ENCODE data around the gene ALDH1B1. TPM values are rescaled to one million over a fixed set of nuclear protein-coding genes. Genes with fewer than 3 reads are reported as not detected.

ALDH1B1 gene
- total and polyA plus RNA-seq, 9 donors = 15.7 to 24.1 (median 21.1) TPM

DNA sequence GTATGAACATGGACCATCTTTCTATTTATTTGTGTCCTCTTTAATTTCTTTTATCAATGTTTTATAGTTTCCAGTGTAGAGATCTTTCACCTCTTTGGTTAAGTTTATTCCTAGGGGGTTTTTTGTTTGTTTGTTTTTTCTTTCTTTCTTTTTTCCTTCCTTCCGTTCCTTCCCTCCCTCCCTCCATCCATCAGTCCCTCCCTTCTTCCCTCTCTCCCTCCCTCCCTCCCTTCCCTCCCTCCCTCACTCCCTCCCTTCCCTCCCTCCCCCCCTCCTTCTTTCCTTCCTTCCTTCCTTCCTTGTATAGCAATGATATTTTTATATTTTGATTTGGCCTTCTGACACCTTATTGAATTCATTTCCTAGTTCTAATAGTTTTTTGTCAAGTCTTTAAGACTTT is 55.2 kb downstream of the ALDH1B1 start:
- DNase-seq = no peak
- peaks cover 2% of the 10 kb centered on the region for H3K27me3 ChIP-seq (ENCODE audit: control insufficient read depth, insufficient read depth, low read length)
- no CpG with 5 or more reads among the region's 1 CpG for WGBS (ENCODE audit: insufficient coverage)
- H3K4me1 ChIP-seq (ENCODE audit: control insufficient read depth, insufficient read depth, low read length) = no peaks in the 10 kb centered on the region
- no peak overlapping the region for H3K4me3 ChIP-seq (ENCODE audit: low read length)
- H3K27ac ChIP-seq (ENCODE audit: low read length) = no peak overlapping the region
- H3K9me3 ChIP-seq (replicated peaks; ENCODE audit: control insufficient read depth, low read depth, low read length) = peaks cover 2% of the 10 kb centered on the region
- H3K36me3 ChIP-seq (ENCODE audit: control insufficient read depth, insufficient read depth, low read length) = no peaks in the 10 kb centered on the region

Other genes with a start within 250 kb of the ALDH1B1 start
- 0.84 TPM for gene IGFBPL1, start 31.8 kb downstream of the ALDH1B1 start, total RNA-seq
- gene IGFBPL1, start 31.8 kb downstream of the ALDH1B1 start, polyA plus RNA-seq (ENCODE audit: insufficient read depth in 1 of 8, insufficient read length in 8 of 8, low replicate concordance in 1 of 8) = 1 to 10 TPM in 3 of 8 donors, under 1 TPM in 5; 0.53 to 1.5 (median 0.84) TPM
- gene ANKRD18A, start 227.9 kb downstream of the ALDH1B1 start, total RNA-seq = 0.75 TPM
- gene ANKRD18A, start 227.9 kb downstream of the ALDH1B1 start, polyA plus RNA-seq (ENCODE audit: insufficient read depth in 1 of 8, insufficient read length in 8 of 8, low replicate concordance in 1 of 8) = under 1 TPM in 6 of 8 donors, not detected in 2; 0.04 to 0.81 (median 0.17) TPM

Data from muscle of leg (tissue), 11 donors.